Effector memory CD8-positive, alpha-beta T cell (primary cell): Measurements from ENCODE around the gene IQSEC3.
"Not testable (repeated sequence)": the region's sequence is repeated elsewhere in the genome, so short reads cannot be mapped to it uniquely, and the experiment has no call there.

ENCODE experiments used
- ATAC-seq: fragments of 150-1000 bp; cut with Tn5 transposase; replicated peaks from 2 replicates; pipeline ENCODE4 v1.10.0; 2021; ENCODE audit warnings: mild to moderate bottlenecking, moderate library complexity
- DNase-seq, 3 experiments: peaks; one replicate each; pipeline ENCODE4 v3.0.0; 2021
- H3K27ac Mint-ChIP-seq, 2 donors: one replicate each; pipeline ENCODE4 v1.8.0; 2022; ENCODE audit warnings: mild to moderate bottlenecking in 2 of 2, mixed read lengths in 2 of 2, moderate library complexity in 2 of 2
- H3K27me3 Mint-ChIP-seq, 2 donors: one replicate each; pipeline ENCODE4 v1.8.0; 2022; ENCODE audit warnings: mixed read lengths in 2 of 2
- H3K36me3 Mint-ChIP-seq: one replicate; pipeline ENCODE4 v1.8.0; 2022; ENCODE audit warnings: mild to moderate bottlenecking, moderate library complexity, mixed read lengths; ENCODE audit not compliant: insufficient read depth
- H3K4me1 Mint-ChIP-seq, 2 donors: one replicate each; pipeline ENCODE4 v1.8.0; 2022; ENCODE audit warnings: low read depth in 2 of 2, mixed read lengths in 2 of 2
- H3K4me3 Mint-ChIP-seq, 2 donors: one replicate each; pipeline ENCODE4 v1.8.0; 2022; ENCODE audit warnings: mild to moderate bottlenecking in 2 of 2, mixed read lengths in 2 of 2, moderate library complexity in 2 of 2
- H3K9me3 Mint-ChIP-seq, 2 donors: one replicate each; pipeline ENCODE4 v1.8.0; 2022; ENCODE audit warnings: mixed read lengths in 2 of 2

Gene IQSEC3

GRCh38 chr12:184811-185575 is 118.4 kb downstream of the IQSEC3 start:
- peaks cover 37 to 65% of the 10 kb centered on the region in 2 donors for H3K27me3 Mint-ChIP-seq
- no peak for ATAC-seq
- H3K4me3 Mint-ChIP-seq, result no peak overlapping the region
- DNase-seq, result no peak
- peaks cover under 1% of the 10 kb centered on the region for H3K36me3 Mint-ChIP-seq
- H3K27ac Mint-ChIP-seq, result no peak overlapping the region
- H3K9me3 Mint-ChIP-seq, result no peaks in the 10 kb centered on the region
- H3K4me1 Mint-ChIP-seq, result peaks cover 8 to 9% of the 10 kb centered on the region in 2 donors

GRCh38 chr12:185576-185955 is 119.0 kb downstream of the IQSEC3 start:
- H3K27me3 Mint-ChIP-seq, result peaks cover 39 to 66% of the 10 kb centered on the region in 2 donors
- no peak overlapping the region for H3K27ac Mint-ChIP-seq
- H3K4me3 Mint-ChIP-seq, result no peak overlapping the region
- H3K9me3 Mint-ChIP-seq, result no peaks in the 10 kb centered on the region
- no peaks in the 10 kb centered on the region for H3K36me3 Mint-ChIP-seq
- no peak for ATAC-seq
- no peak for DNase-seq
- H3K4me1 Mint-ChIP-seq, result peaks cover 4% of the 10 kb centered on the region in 2 donors

GRCh38 chr12:186006-186625 is 119.5 kb downstream of the IQSEC3 start:
- ATAC-seq (no peak), DNase-seq (no peak)
- Mint-ChIP-seq H3K36me3 (no peaks in the 10 kb centered on the region), H3K9me3 (no peaks in the 10 kb centered on the region), H3K4me3 (no peak overlapping the region), H3K27me3 (peaks cover 41 to 72% of the 10 kb centered on the region in 2 donors), H3K27ac (no peak overlapping the region), H3K4me1 (peaks cover 4% of the 10 kb centered on the region in 2 donors)

- peak overlapping the region; percentile 51 to 70 for H3K4me3 Mint-ChIP-seq
- H3K36me3 Mint-ChIP-seq, DNase-seq, H3K4me1 Mint-ChIP-seq, ATAC-seq, H3K9me3 Mint-ChIP-seq: not testable (repeated sequence)
- peak overlapping the region in 1 of 2 donors; percentile 23 for H3K27ac Mint-ChIP-seq
- peaks cover 55 to 75% of the 10 kb centered on the region in 2 donors for H3K27me3 Mint-ChIP-seq
Observed at GRCh38 chr12:187986-188909, 121.7 kb downstream of the IQSEC3 start.

- DNase-seq, result no peak
- peak; percentile 64 for ATAC-seq
- Mint-ChIP-seq H3K27me3 (peaks cover 51 to 69% of the 10 kb centered on the region in 2 donors), H3K36me3 (no peaks in the 10 kb centered on the region), H3K27ac (peak overlapping the region in 1 of 2 donors; percentile 23), H3K4me3 (peak overlapping the region; percentile 51 to 70), H3K4me1 (peaks cover 4% of the 10 kb centered on the region in 2 donors), H3K9me3 (no peaks in the 10 kb centered on the region)
Observed at GRCh38 chr12:188910-189621, 122.5 kb downstream of the IQSEC3 start.

GRCh38 chr12:189622-189962 is 123.0 kb downstream of the IQSEC3 start:
- Mint-ChIP-seq H3K27me3 (peaks cover 53 to 67% of the 10 kb centered on the region in 2 donors), H3K36me3 (no peaks in the 10 kb centered on the region), H3K9me3 (no peaks in the 10 kb centered on the region), H3K27ac (no peak overlapping the region), H3K4me3 (no peak overlapping the region), H3K4me1 (peaks cover 4% of the 10 kb centered on the region in 2 donors)
- no peak for ATAC-seq
- DNase-seq, result no peak

- Mint-ChIP-seq H3K36me3 (no peaks in the 10 kb centered on the region), H3K27me3 (peaks cover 48 to 65% of the 10 kb centered on the region in 2 donors), H3K9me3 (no peaks in the 10 kb centered on the region), H3K4me3 (no peak overlapping the region), H3K4me1 (peaks cover 0 to 4% of the 10 kb centered on the region in 2 donors), H3K27ac (no peak overlapping the region)
- ATAC-seq (no peak), DNase-seq (no peak)
Observed at GRCh38 chr12:190881-191280, 124.3 kb downstream of the IQSEC3 start.

GRCh38 chr12:191541-191940 is 125.0 kb downstream of the IQSEC3 start:
- H3K4me3 Mint-ChIP-seq, result no peak overlapping the region
- H3K9me3 Mint-ChIP-seq, result no peaks in the 10 kb centered on the region
- H3K4me1 Mint-ChIP-seq, result peaks cover 0 to 4% of the 10 kb centered on the region in 2 donors
- DNase-seq, result no peak
- H3K36me3 Mint-ChIP-seq, result no peaks in the 10 kb centered on the region
- ATAC-seq, result no peak
- H3K27ac Mint-ChIP-seq, result no peak overlapping the region
- H3K27me3 Mint-ChIP-seq, result peaks cover 48 to 63% of the 10 kb centered on the region in 2 donors

- no peak for DNase-seq
- H3K4me1 Mint-ChIP-seq, result peaks cover 0 to 4% of the 10 kb centered on the region in 2 donors
- peaks cover 65 to 73% of the 10 kb centered on the region in 2 donors for H3K27me3 Mint-ChIP-seq
- no peak overlapping the region for H3K27ac Mint-ChIP-seq
- H3K4me3 Mint-ChIP-seq, result no peak overlapping the region
- no peaks in the 10 kb centered on the region for H3K9me3 Mint-ChIP-seq
- no peak for ATAC-seq
- H3K36me3 Mint-ChIP-seq, result no peaks in the 10 kb centered on the region
Observed at GRCh38 chr12:193261-193660, 126.7 kb downstream of the IQSEC3 start.

- no peak overlapping the region for H3K27ac Mint-ChIP-seq
Observed at GRCh38 chr12:194276-194675, 127.7 kb downstream of the IQSEC3 start.

GRCh38 chr12:195156-195555 is 128.6 kb downstream of the IQSEC3 start:
- no peaks in the 10 kb centered on the region for H3K9me3 Mint-ChIP-seq
- H3K27ac Mint-ChIP-seq, result no peak overlapping the region
- H3K4me1 Mint-ChIP-seq, result no peaks in the 10 kb centered on the region
- peaks cover 62 to 68% of the 10 kb centered on the region in 2 donors for H3K27me3 Mint-ChIP-seq
- no peak for ATAC-seq
- no peak for DNase-seq
- no peak overlapping the region for H3K4me3 Mint-ChIP-seq
- H3K36me3 Mint-ChIP-seq, result no peaks in the 10 kb centered on the region

More at GRCh38 chr12:194276-194675, 127.7 kb downstream of the IQSEC3 start:
- DNase-seq, result no peak
- H3K27me3 Mint-ChIP-seq, result peaks cover 65 to 76% of the 10 kb centered on the region in 2 donors
- H3K4me1 Mint-ChIP-seq, result no peaks in the 10 kb centered on the region
- H3K4me3 Mint-ChIP-seq, result no peak overlapping the region
- no peak for ATAC-seq
- H3K9me3 Mint-ChIP-seq, result no peaks in the 10 kb centered on the region
- H3K36me3 Mint-ChIP-seq, result no peaks in the 10 kb centered on the region

- Mint-ChIP-seq H3K36me3 (no peaks in the 10 kb centered on the region), H3K27me3 (peaks cover 63 to 66% of the 10 kb centered on the region in 2 donors), H3K4me3 (no peak overlapping the region), H3K9me3 (no peaks in the 10 kb centered on the region), H3K27ac (no peak overlapping the region), H3K4me1 (no peaks in the 10 kb centered on the region)
- DNase-seq (no peak), ATAC-seq (no peak)
Observed at GRCh38 chr12:195951-196350, 129.4 kb downstream of the IQSEC3 start.

GRCh38 chr12:196436-196835 is 129.9 kb downstream of the IQSEC3 start:
- no peak for ATAC-seq
- Mint-ChIP-seq H3K9me3 (no peaks in the 10 kb centered on the region), H3K4me1 (no peaks in the 10 kb centered on the region), H3K27me3 (peaks cover 67 to 68% of the 10 kb centered on the region in 2 donors), H3K4me3 (no peak overlapping the region), H3K36me3 (no peaks in the 10 kb centered on the region), H3K27ac (no peak overlapping the region)
- no peak for DNase-seq
